ENCODE results near the gene MACROD2.
"Not testable (repeated sequence)": the region's sequence is repeated elsewhere in the genome, so short reads cannot be mapped to it uniquely, and the experiment has no call there.

MACROD2 gene

GRCh38 chr20:15176929-15177328 is 1181.6 kb downstream of the MACROD2 start:
- DNase-seq (ENCODE audit: low spot score), result no peak

GRCh38 chr20:15178581-15178980 is 1183.3 kb downstream of the MACROD2 start:
- DNase-seq (ENCODE audit: low spot score), result no peak

- DNase-seq (ENCODE audit: low spot score), result no peak
These were observed 1184.1 kb downstream of the MACROD2 start for GRCh38 chr20:15179381-15179780.

GRCh38 chr20:15179781-15180180 is 1184.5 kb downstream of the MACROD2 start:
- no peak for DNase-seq (ENCODE audit: low spot score)

GRCh38 chr20:15185322-15185721 is 1190.0 kb downstream of the MACROD2 start:
- DNase-seq (ENCODE audit: low spot score), result no peak

- DNase-seq (ENCODE audit: low spot score), result no peak
These were observed 1190.6 kb downstream of the MACROD2 start for GRCh38 chr20:15185913-15186312.

- no peak for DNase-seq (ENCODE audit: low spot score)
These were observed 1192.3 kb downstream of the MACROD2 start for GRCh38 chr20:15187612-15188011.

GRCh38 chr20:15188415-15188814 is 1193.1 kb downstream of the MACROD2 start:
- DNase-seq (ENCODE audit: low spot score), result no peak

GRCh38 chr20:15191082-15191723 is 1195.9 kb downstream of the MACROD2 start:
- no peak for DNase-seq (ENCODE audit: low spot score)

- no peak for DNase-seq (ENCODE audit: low spot score)
These were observed 1200.1 kb downstream of the MACROD2 start for GRCh38 chr20:15195378-15195777.

- no peak for DNase-seq (ENCODE audit: low spot score)
These were observed 1201.4 kb downstream of the MACROD2 start for GRCh38 chr20:15196547-15197255.

GRCh38 chr20:15198017-15198416 is 1202.7 kb downstream of the MACROD2 start:
- DNase-seq (ENCODE audit: low spot score), result not testable (repeated sequence)

- DNase-seq (ENCODE audit: low spot score), result no peak
These were observed 1204.4 kb downstream of the MACROD2 start for GRCh38 chr20:15199698-15200097.

- no peak for DNase-seq (ENCODE audit: low spot score)
These were observed 1204.8 kb downstream of the MACROD2 start for GRCh38 chr20:15200147-15200565.

GRCh38 chr20:15201602-15202001 is 1206.3 kb downstream of the MACROD2 start:
- DNase-seq (ENCODE audit: low spot score), result no peak

- DNase-seq (ENCODE audit: low spot score), result no peak
These were observed 1208.9 kb downstream of the MACROD2 start for GRCh38 chr20:15204234-15204633.

GRCh38 chr20:15205028-15205427 is 1209.7 kb downstream of the MACROD2 start:
- no peak for DNase-seq (ENCODE audit: low spot score)

GRCh38 chr20:15205719-15206118 is 1210.4 kb downstream of the MACROD2 start:
- no peak for DNase-seq (ENCODE audit: low spot score)

- DNase-seq (ENCODE audit: low spot score), result no peak
These were observed 1214.2 kb downstream of the MACROD2 start for GRCh38 chr20:15209537-15209936.

- no peak for DNase-seq (ENCODE audit: low spot score)
These were observed 1218.7 kb downstream of the MACROD2 start for GRCh38 chr20:15214051-15214450.

GRCh38 chr20:15220009-15220656 is 1224.8 kb downstream of the MACROD2 start:
- no peak for DNase-seq (ENCODE audit: low spot score)

- DNase-seq (ENCODE audit: low spot score), result no peak
These were observed 1225.7 kb downstream of the MACROD2 start for GRCh38 chr20:15220778-15221565.

Data from D341Med (cell line).